Testis (tissue), 3 donors: Measurements from ENCODE around the gene MGA. TPM values are rescaled to one million over a fixed set of nuclear protein-coding genes. Genes with fewer than 3 reads are reported as not detected.

Source experiments
- DNase-seq: peaks from one replicate; pipeline ENCODE4 v3.0.0-alpha.2; 2019
- H3K27ac ChIP-seq, 2 donors: fragments of 200-600 bp; sonication (generic); one replicate each; pipeline ENCODE4 v1.5.1; 2019
- H3K27me3 ChIP-seq: fragments of 200-600 bp; sonication (generic); one replicate; pipeline ENCODE4 v1.5.1; 2019
- H3K36me3 ChIP-seq: fragments of 200-600 bp; sonication (generic); one replicate; pipeline ENCODE4 v1.5.1; 2017; ENCODE audit warnings: low read depth; ENCODE audit errors: missing control alignments
- H3K4me1 ChIP-seq: fragments of 200-600 bp; sonication (generic); one replicate; pipeline ENCODE4 v1.5.1; 2019
- H3K4me3 ChIP-seq, 2 donors: fragments of 200-600 bp; sonication (generic); one replicate each; pipeline ENCODE4 v1.5.1; 2017 to 2019
- H3K9me3 ChIP-seq: fragments of 200-600 bp; sonication (generic); one replicate; pipeline ENCODE4 v1.5.1; 2017
- CTCF ChIP-seq, 3 experiments: fragments of 450-650 bp in 2 of 3; fragments of 200-600 bp in 1 of 3; sonication (generic) in 1 of 3; IDR thresholded peaks; one replicate each; pipeline ENCODE4 v1.5.1; 2016 to 2019; ENCODE audit warnings: antibody characterized with exemption in 3 of 3, mild to moderate bottlenecking in 2 of 3, moderate library complexity in 1 of 3
- POLR2A ChIP-seq: fragments of 450-650 bp; IDR thresholded peaks from one replicate; pipeline ENCODE4 v1.6.1; 2017; ENCODE audit warnings: antibody characterized with exemption, mild to moderate bottlenecking, moderate library complexity
- WGBS, 2 donors: methylation state at CpG; one replicate each; pipeline ENCODE4 v1.1.5; 2018; 5-methylcytosine and 5-hydroxymethylcytosine counted together
- intact Hi-C: fragments of 100-400 bp; cut with DNase I; formaldehyde crosslinking; loops from one replicate; pipeline ENCODE4 v1.15.1; 2023; ENCODE audit warnings: low total_unique reads
- polyA plus RNA-seq: library from polyadenylated mRNA; stranded (reverse); fragments of 350-450 nt; fragmentation: Illumina TruSeq; extraction: RNeasy Lipid Tissue Mini Kit (QIAGEN cat#74804); gene quantifications from one replicate; pipeline ENCODE4 v1.2.3, GENCODE V29; 2014; ENCODE audit warnings: low read depth, low replicate concordance; ENCODE audit not compliant: insufficient read depth
- total RNA-seq, 2 donors: library from RNA; depleted of rRNA; stranded (reverse); fragments of >200 nt; gene quantifications; one replicate each; pipeline ENCODE4 v1.2.3, GENCODE V29; 2016

MGA gene
- total and polyA plus RNA-seq, 3 donors from 2014 or later: 20.3 to 90.2 (median 78.1) TPM

DNA sequence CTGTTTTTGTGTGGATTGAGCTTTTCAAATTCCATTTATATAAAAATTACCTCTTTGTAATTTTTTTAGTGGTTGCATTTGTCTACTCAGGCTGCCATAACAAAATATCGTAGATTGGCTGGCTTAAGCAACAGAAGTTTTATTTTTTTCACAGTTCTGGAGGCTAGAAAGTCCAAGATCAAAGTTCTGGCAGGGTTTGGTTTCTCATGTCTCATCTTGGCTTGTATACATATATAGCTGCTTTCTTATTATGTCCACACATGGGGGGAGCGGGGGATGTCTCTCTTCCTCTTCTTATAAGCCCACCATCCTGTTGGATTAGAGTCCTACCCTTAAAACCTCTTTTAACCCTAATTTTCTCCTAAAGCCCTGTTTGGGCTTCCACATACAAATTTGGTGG is 28.5 kb downstream of the MGA start:
- Histone ChIP-seq H3K4me1 (peaks cover 11% of the 10 kb centered on the region), H3K36me3 (no peaks in the 10 kb centered on the region), H3K27ac (no peak overlapping the region), H3K4me3 (no peak overlapping the region), H3K27me3 (no peaks in the 10 kb centered on the region), H3K9me3 (no peaks in the 10 kb centered on the region)
- TF ChIP-seq POLR2A (no peak), CTCF (IDR thresholded peaks at IDR 0.05) (no peak)
- WGBS, 2 donors: 81 to 84% methylated on average over 2 of the region's 2 CpGs
- no peak for DNase-seq
- intact Hi-C loops: no loop called here

DNA sequence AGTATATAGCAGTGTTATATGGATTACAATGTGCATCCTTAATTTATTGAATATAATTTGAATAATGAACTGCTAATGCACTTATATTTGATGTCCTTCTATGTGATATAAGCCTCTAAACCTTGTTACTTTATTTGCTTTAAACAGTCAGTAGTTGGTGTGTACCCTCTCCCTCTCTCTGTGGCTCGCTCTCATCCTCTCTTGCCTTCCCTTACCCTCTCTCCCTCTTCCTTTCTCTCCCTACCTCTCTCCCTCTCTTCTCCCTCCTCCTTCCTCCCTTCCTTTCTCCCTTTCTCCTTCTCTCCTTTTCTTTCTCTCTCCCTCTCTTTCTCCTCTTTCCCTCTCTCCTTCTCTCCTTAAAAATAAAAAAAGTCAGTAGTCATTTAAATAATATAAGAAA is 28.9 kb downstream of the MGA start:
- Histone ChIP-seq H3K27me3 (no peaks in the 10 kb centered on the region), H3K4me3 (no peak overlapping the region), H3K36me3 (no peaks in the 10 kb centered on the region), H3K27ac (no peak overlapping the region), H3K4me1 (peaks cover 11% of the 10 kb centered on the region), H3K9me3 (no peaks in the 10 kb centered on the region)
- 81 to 100% methylated on average over 1 of the region's 1 CpG for WGBS, 2 donors
- DNase-seq: no peak
- no peak for TF ChIP-seq POLR2A
- no peak for TF ChIP-seq CTCF (IDR thresholded peaks at IDR 0.05)
- intact Hi-C loops: no loop called here

DNA sequence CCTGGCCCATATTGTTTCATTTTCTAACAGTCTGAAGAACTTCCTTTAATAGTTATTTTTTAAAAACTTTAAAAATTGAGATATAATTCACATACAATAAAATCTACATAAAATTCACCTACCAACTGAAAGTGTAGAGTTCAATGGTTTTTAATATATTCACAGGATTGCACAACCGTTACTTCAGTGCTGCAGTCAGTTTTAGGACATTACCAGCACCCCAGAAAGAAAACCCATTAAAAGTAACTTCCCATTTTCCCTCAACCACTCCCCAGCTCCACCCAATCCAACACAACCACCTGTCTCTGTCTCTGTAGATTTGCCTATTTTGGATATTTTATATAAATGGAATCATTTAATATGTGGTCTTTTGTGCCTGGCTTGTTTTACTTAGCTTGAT is 29.6 kb downstream of the MGA start:
- Histone ChIP-seq H3K4me1 (peaks cover 11% of the 10 kb centered on the region), H3K4me3 (no peak overlapping the region), H3K9me3 (no peaks in the 10 kb centered on the region), H3K27me3 (no peaks in the 10 kb centered on the region), H3K27ac (no peak overlapping the region), H3K36me3 (no peaks in the 10 kb centered on the region)
- 89 to 100% methylated on average over 1 of the region's 1 CpG for WGBS, 2 donors
- DNase-seq: no peak
- TF ChIP-seq POLR2A: no peak
- no peak for TF ChIP-seq CTCF (IDR thresholded peaks at IDR 0.05)
- intact Hi-C loops: no loop called here

DNA sequence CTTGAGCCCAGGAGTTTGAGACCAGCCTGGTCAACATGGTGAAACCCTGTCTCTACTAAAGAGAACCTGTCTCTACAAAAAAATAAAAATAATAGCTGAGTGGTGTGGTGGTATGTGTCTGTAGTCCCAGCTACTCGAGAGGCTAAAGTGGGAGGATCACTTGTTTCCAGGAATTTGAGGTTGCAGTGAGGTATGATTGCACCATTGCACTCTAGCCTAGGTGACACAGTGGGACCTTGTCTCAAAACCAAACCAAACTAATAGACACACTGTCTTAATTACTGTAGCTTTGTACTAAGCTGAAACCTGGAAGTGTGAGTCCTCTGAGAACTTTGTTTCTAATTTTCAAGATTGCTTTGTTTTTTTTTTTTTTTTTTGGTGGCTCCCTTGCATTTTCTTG is 30.4 kb downstream of the MGA start:
- Histone ChIP-seq H3K4me3 (no peak overlapping the region), H3K4me1 (peaks cover 11% of the 10 kb centered on the region), H3K36me3 (no peaks in the 10 kb centered on the region), H3K27me3 (no peaks in the 10 kb centered on the region), H3K9me3 (no peaks in the 10 kb centered on the region), H3K27ac (no peak overlapping the region)
- 48 to 61% methylated on average over 1 of the region's 1 CpG for WGBS, 2 donors
- DNase-seq: no peak
- TF ChIP-seq CTCF (IDR thresholded peaks at IDR 0.05) (no peak), POLR2A (no peak)
- intact Hi-C loops: no loop called here

DNA sequence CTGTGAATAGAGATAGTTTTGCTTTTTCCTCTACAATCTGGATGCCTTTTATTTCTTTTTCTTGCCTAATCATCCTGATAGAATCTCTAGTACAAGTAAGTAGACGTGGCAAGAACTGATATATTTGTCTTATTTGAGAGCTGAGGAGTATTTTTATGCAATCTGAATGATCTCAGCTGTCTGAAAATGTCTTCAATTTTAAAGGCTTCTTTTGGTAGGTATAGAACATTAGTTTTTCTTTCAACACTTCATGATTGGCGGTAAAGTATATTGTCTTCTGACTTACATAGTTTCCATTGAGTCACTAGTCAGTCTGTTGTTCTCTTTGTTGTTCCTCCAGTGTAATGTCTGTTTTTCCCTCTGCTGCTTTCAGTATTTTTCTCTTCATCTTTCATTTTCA is 31.3 kb downstream of the MGA start:
- Histone ChIP-seq H3K9me3 (no peaks in the 10 kb centered on the region), H3K27me3 (no peaks in the 10 kb centered on the region), H3K36me3 (no peaks in the 10 kb centered on the region), H3K27ac (no peak overlapping the region), H3K4me3 (no peak overlapping the region), H3K4me1 (peaks cover 11% of the 10 kb centered on the region)
- intact Hi-C loops: no loop called here
- TF ChIP-seq CTCF (IDR thresholded peaks at IDR 0.05) (no peak), POLR2A (no peak)
- DNase-seq: no peak
- WGBS, 2 donors: 67 to 86% methylated on average over 2 of the region's 2 CpGs
